IMR-90 (cell line): ENCODE results near the gene SYTL3. TPM values are rescaled to one million over a fixed set of nuclear protein-coding genes. Genes with fewer than 3 reads are reported as not detected.

Experiments
- ATAC-seq: fragments of 200-7000 bp; cut with Tn5 transposase; 2 replicates; pipeline ENCODE4 v1.9.1; 2020; ENCODE audit warnings: low read depth, mild to moderate bottlenecking, moderate library complexity
- BruUV-seq: library from RNA; stranded (reverse); fragments of 400-500 nt; replicated peaks from 2 replicates; lab custom pipeline; 2021; lab: Mats Ljungman, UMichigan
- CTCF ChIA-PET: fragments of 300-600 bp; formaldehyde crosslinking; extraction: SDS; loops from one replicate; lab custom pipeline; 2021; ENCODE audit warnings: antibody characterized with exemption; lab: Yijun Ruan, JAX
- POLR2A ChIA-PET: fragments of 300-600 bp; sonication (Branson Sonifier 250); formaldehyde crosslinking; loops from one replicate; lab custom pipeline; 2022; ENCODE audit warnings: antibody characterized with exemption; ENCODE audit not compliant: unreplicated experiment; lab: Charles Lee
- DNase-seq: peaks from one replicate; pipeline ENCODE4 v3.0.0; 2013
- H2AFZ ChIP-seq: replicated peaks from 2 replicates; pipeline ENCODE3; 2013; ENCODE audit warnings: low read length, mild to moderate bottlenecking; ENCODE audit not compliant: poor library complexity
- H2AK5ac ChIP-seq: 2 replicates; pipeline ENCODE4 v1.6.1; 2013; ENCODE audit warnings: low read depth, low read length, inconsistent platforms
- H2AK9ac ChIP-seq: replicated peaks from 2 replicates; pipeline ENCODE3; 2013; ENCODE audit warnings: mild to moderate bottlenecking, low read depth, low read length, moderate library complexity; ENCODE audit not compliant: poor library complexity
- H2BK120ac ChIP-seq: 2 replicates; pipeline ENCODE4 v1.6.1; 2013; ENCODE audit warnings: low read depth, low read length, inconsistent platforms
- H2BK15ac ChIP-seq: 3 replicates; pipeline ENCODE4 v1.6.1; 2013; ENCODE audit warnings: low read depth, low read length, inconsistent platforms
- H2BK20ac ChIP-seq: 2 replicates; pipeline ENCODE4 v1.6.1; 2013; ENCODE audit warnings: low read depth, mild to moderate bottlenecking, inconsistent platforms, low read length, moderate library complexity
- H2BK5ac ChIP-seq: 2 replicates; pipeline ENCODE4 v1.6.1; 2013; ENCODE audit warnings: mild to moderate bottlenecking, low read depth, low read length, inconsistent platforms; ENCODE audit not compliant: poor library complexity, severe bottlenecking
- H3K14ac ChIP-seq: replicated peaks from 2 replicates; pipeline ENCODE4 v1.6.1; 2013; ENCODE audit warnings: low read depth, low read length, inconsistent platforms
- H3K18ac ChIP-seq: 2 replicates; pipeline ENCODE4 v1.6.1; 2013; ENCODE audit warnings: low read depth, low read length, control low read depth
- H3K23ac ChIP-seq: 2 replicates; pipeline ENCODE4 v1.6.1; 2013; ENCODE audit warnings: low read depth, low read length, inconsistent platforms
- H3K27ac ChIP-seq: 2 replicates; pipeline ENCODE4 v1.5.1; 2013; ENCODE audit warnings: mild to moderate bottlenecking, control low read depth, low read length; ENCODE audit not compliant: insufficient read depth
- H3K27me3 ChIP-seq: 2 replicates; pipeline ENCODE4 v1.6.1; 2013; ENCODE audit warnings: low read length; ENCODE audit not compliant: control insufficient read depth, insufficient read depth
- H3K36me3 ChIP-seq: 2 replicates; pipeline ENCODE4 v1.6.1; 2013; ENCODE audit warnings: low read length, mixed read lengths; ENCODE audit not compliant: control insufficient read depth, insufficient read depth
- H3K4ac ChIP-seq: 2 replicates; pipeline ENCODE4 v1.6.1; 2013; ENCODE audit warnings: low read depth, low read length, inconsistent platforms
- H3K4me1 ChIP-seq: 2 replicates; pipeline ENCODE4 v1.6.1; 2013; ENCODE audit warnings: low read length, mixed read lengths; ENCODE audit not compliant: control insufficient read depth, insufficient read depth
- H3K4me2 ChIP-seq: 2 replicates; pipeline ENCODE4 v1.6.1; 2013; ENCODE audit warnings: low read depth, mild to moderate bottlenecking, control low read depth, low read length, moderate library complexity
- H3K4me3 ChIP-seq: 2 replicates; pipeline ENCODE4 v1.5.1; 2013; ENCODE audit warnings: low read depth, mild to moderate bottlenecking, control low read depth, low read length, moderate library complexity; ENCODE audit not compliant: insufficient read depth
- H3K56ac ChIP-seq: 2 replicates; pipeline ENCODE4 v1.6.1; 2013; ENCODE audit warnings: low read length, inconsistent platforms; ENCODE audit not compliant: insufficient read depth; ENCODE audit errors: extremely low read depth
- H3K79me1 ChIP-seq, 2 experiments: 2 replicates each; pipeline ENCODE4 v1.6.1; 2013; ENCODE audit warnings: low read length in 2 of 2, inconsistent platforms in 1 of 2, low read depth in 1 of 2
- H3K9ac ChIP-seq: 2 replicates; pipeline ENCODE4 v1.6.1; 2013; ENCODE audit warnings: low read depth, low read length, control low read depth
- H3K9me1 ChIP-seq: 2 replicates; pipeline ENCODE4 v1.6.1; 2013; ENCODE audit warnings: low read length, inconsistent platforms; ENCODE audit not compliant: insufficient read depth
- H3K9me3 ChIP-seq: 2 replicates; pipeline ENCODE4 v1.6.1; 2013; ENCODE audit warnings: low read length; ENCODE audit not compliant: control insufficient read depth, insufficient read depth
- H4K20me1 ChIP-seq: 2 replicates; pipeline ENCODE4 v1.6.1; 2013; ENCODE audit warnings: low read length, inconsistent platforms; ENCODE audit not compliant: insufficient read depth
- H4K5ac ChIP-seq: 2 replicates; pipeline ENCODE4 v1.6.1; 2013; ENCODE audit warnings: mild to moderate bottlenecking, low read depth, low read length, control low read depth
- H4K8ac ChIP-seq, 2 experiments: 2 replicates each; pipeline ENCODE4 v1.6.1; 2013; ENCODE audit warnings: low read depth in 2 of 2, low read length in 2 of 2, control low read depth in 1 of 2, inconsistent platforms in 1 of 2
- H4K91ac ChIP-seq: 2 replicates; pipeline ENCODE4 v1.6.1; 2013; ENCODE audit warnings: low read depth, low read length, inconsistent platforms; ENCODE audit not compliant: insufficient read depth
- CHD1 ChIP-seq: IDR thresholded peaks from 2 replicates; pipeline ENCODE4 v1.6.1; 2012; ENCODE audit warnings: low read depth, low read length, improper control_type of control experiment
- MAFK ChIP-seq: IDR thresholded peaks from 2 replicates; pipeline ENCODE4 v1.6.1; 2012; ENCODE audit warnings: low read depth, low read length, improper control_type of control experiment
- MXI1 ChIP-seq: IDR thresholded peaks from 2 replicates; pipeline ENCODE4 v1.6.1; 2012; ENCODE audit warnings: low read depth, mild to moderate bottlenecking, low read length, moderate library complexity, borderline replicate concordance
- NFE2L2 ChIP-seq: fragments of 150-350 bp; IDR thresholded peaks from 2 replicates; pipeline ENCODE4 v1.6.1; 2016; ENCODE audit warnings: low read depth, mild to moderate bottlenecking, low read length
- RAD21 ChIP-seq: IDR thresholded peaks from 2 replicates; pipeline ENCODE4 v1.6.1; 2012; ENCODE audit warnings: low read length, improper control_type of control experiment
- WGBS, 2 experiments: methylation state at CpG; one replicate each; pipeline versions ENCODE4 v1.1.5 to v1.1.7; 2013; ENCODE audit warnings: missing lambda C conversion rate in 2 of 2; ENCODE audit not compliant: insufficient read length in 1 of 2; ENCODE audit errors: extremely low coverage in 2 of 2; 5-methylcytosine and 5-hydroxymethylcytosine counted together
- dilution Hi-C: fragments of 300-500 bp; cut with HindIII; formaldehyde crosslinking; loops from one replicate; pipeline ENCODE4 v1.14.3; 2018; ENCODE audit warnings: low sequenced_read_pairs; ENCODE audit not compliant: unreplicated experiment
- in situ Hi-C: fragments of 300-500 bp; cut with MboI; formaldehyde crosslinking; loops from 3 replicates; pipeline ENCODE4 v1.14.3; 2019; ENCODE audit warnings: low sequenced_read_pairs, inconsistent platforms, mixed read lengths
- intact Hi-C: fragments of 100-400 bp; cut with micrococcal nuclease; formaldehyde crosslinking; loops from 2 replicates; pipeline ENCODE4 v1.10.0; 2022
- polyA plus RNA-seq, 3 experiments: library from polyadenylated mRNA; depleted of rRNA; stranded (reverse); fragments of >200 nt; gene quantifications; 2 replicates each; pipeline ENCODE4 v1.2.3, GENCODE V29; 2012; ENCODE audit warnings: low replicate concordance in 1 of 3
- total RNA-seq: library from RNA; depleted of rRNA; stranded (reverse); fragments of >200 nt; gene quantifications from 2 replicates; pipeline ENCODE4 v1.2.3, GENCODE V29; 2012
- TF ChIP-seq, protein P1 (sequence below): conservative IDR thresholded peaks from 2 replicates; pipeline ENCODE4 v1.5.1; 2012; ENCODE audit warnings: mild to moderate bottlenecking, low read depth, low read length, improper control_type of control experiment
- TF ChIP-seq, protein P2 (sequence below): fragments of 150-350 bp; IDR thresholded peaks from 2 replicates; pipeline ENCODE4 v1.6.1; 2017; ENCODE audit warnings: mild to moderate bottlenecking, antibody characterized with exemption, low read length, low read depth

SYTL3 gene
- total and polyA plus RNA-seq, 2 of the 4 experiments (the other 2 are of a cell fraction): 2.9 to 4.3 TPM

DNA sequence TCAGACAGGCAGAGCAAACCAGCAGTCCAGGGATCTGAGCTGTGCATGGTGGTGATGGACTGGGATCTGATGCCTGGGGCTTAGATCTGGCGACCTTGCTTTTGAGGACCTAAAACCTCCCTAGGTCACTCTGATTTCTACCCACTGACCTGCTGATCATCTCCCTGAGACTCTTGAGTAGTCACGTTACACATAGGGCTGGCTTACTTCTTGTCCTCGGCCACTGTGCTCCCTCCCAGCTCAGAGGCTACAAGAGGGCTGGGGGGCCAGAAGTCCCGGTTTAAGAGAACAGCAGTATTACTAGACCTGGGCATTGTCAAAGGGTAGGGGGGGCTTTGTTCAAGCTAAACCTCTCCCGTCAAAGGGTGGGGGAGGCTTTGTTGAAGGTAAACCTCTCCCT, 10.8 kb upstream of the SYTL3 start:
- Histone ChIP-seq H3K9ac (no peak overlapping the region), H3K4me3 (no peak overlapping the region), H2BK5ac (peak overlapping the region; percentile 38), H2AK5ac (no peak overlapping the region), H3K27me3 (no peaks in the 10 kb centered on the region), H3K23ac (peak overlapping the region; percentile 7), H3K4me1 (peaks cover 19% of the 10 kb centered on the region), H3K79me1 (peaks cover 32 to 67% of the 10 kb centered on the region in 2 experiments), H3K36me3 (peaks cover 28% of the 10 kb centered on the region), H3K14ac (no peak overlapping the region), H3K56ac (no peak overlapping the region), H2AFZ (no peak overlapping the region), H3K4ac (no peak overlapping the region), H3K27ac (no peak overlapping the region), H4K91ac (no peak overlapping the region), H3K9me3 (no peaks in the 10 kb centered on the region), H3K18ac (no peak overlapping the region), H2BK15ac (no peak overlapping the region), H4K8ac (0 out of 4 replicates have a peak overlapping the region, but pooled peaks of 1 of the 2 experiments have one; percentile 51), H2BK20ac (no peak overlapping the region), H3K4me2 (no peak overlapping the region), H2AK9ac (peak overlapping the region; percentile 67), H3K9me1 (peaks cover 18% of the 10 kb centered on the region), H4K5ac (no peak overlapping the region), H2BK120ac (no peak overlapping the region), H4K20me1 (peaks cover 36% of the 10 kb centered on the region)
- ChIA-PET POLR2A (no interaction called here), CTCF (interaction anchor here (0.6 kb wide), 1 partner anchor 175 kb away, joined by 4 read pairs; no protein-coding TSS in a partner anchor)
- DNase-seq (no peak), ATAC-seq (no peak)
- in situ Hi-C loops: loop anchor here (25.0 kb wide), 1 partner anchor 1073 kb away; no protein-coding TSS in a partner anchor
- BruUV-seq: no TSS peak
- dilution Hi-C loops: no loop called here
- TF ChIP-seq CHD1 (no peak), RAD21 (no peak), MAFK (no peak), MXI1 (no peak), NFE2L2 (no peak)
- TF ChIP-seq, protein P1, sequence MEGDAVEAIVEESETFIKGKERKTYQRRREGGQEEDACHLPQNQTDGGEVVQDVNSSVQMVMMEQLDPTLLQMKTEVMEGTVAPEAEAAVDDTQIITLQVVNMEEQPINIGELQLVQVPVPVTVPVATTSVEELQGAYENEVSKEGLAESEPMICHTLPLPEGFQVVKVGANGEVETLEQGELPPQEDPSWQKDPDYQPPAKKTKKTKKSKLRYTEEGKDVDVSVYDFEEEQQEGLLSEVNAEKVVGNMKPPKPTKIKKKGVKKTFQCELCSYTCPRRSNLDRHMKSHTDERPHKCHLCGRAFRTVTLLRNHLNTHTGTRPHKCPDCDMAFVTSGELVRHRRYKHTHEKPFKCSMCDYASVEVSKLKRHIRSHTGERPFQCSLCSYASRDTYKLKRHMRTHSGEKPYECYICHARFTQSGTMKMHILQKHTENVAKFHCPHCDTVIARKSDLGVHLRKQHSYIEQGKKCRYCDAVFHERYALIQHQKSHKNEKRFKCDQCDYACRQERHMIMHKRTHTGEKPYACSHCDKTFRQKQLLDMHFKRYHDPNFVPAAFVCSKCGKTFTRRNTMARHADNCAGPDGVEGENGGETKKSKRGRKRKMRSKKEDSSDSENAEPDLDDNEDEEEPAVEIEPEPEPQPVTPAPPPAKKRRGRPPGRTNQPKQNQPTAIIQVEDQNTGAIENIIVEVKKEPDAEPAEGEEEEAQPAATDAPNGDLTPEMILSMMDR: no peak
- TF ChIP-seq, protein P2, sequence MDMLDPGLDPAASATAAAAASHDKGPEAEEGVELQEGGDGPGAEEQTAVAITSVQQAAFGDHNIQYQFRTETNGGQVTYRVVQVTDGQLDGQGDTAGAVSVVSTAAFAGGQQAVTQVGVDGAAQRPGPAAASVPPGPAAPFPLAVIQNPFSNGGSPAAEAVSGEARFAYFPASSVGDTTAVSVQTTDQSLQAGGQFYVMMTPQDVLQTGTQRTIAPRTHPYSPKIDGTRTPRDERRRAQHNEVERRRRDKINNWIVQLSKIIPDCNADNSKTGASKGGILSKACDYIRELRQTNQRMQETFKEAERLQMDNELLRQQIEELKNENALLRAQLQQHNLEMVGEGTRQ: no peak
- no CpG with 5 or more reads among the region's 5 CpGs for WGBS, 2 experiments
- intact Hi-C loops: no loop called here
